GM18526 (cell line): ENCODE data around the gene CYP39A1.

Source experiments
- POLR2A ChIP-seq: IDR thresholded peaks from 3 replicates; pipeline ENCODE4 v1.6.1; 2011; ENCODE audit not compliant: insufficient read length; ENCODE audit errors: extremely low read depth

Gene CYP39A1

GRCh38 chr6:46652603-46653438 is at the start of gene CYP39A1, which contains the start of gene SLC25A27:
Gene CYP39A1, minus strand, starts transcription at chr6:46652818. Its CDS starts 236 bp downstream, at chr6:46652582.
Gene SLC25A27, plus strand, starts transcription at chr6:46652975. Its CDS starts 218 bp downstream, at chr6:46653193.
- TF ChIP-seq POLR2A, result no peak

GRCh38 chr6:46699970-46700369 is 47.4 kb upstream of the CYP39A1 start:
- TF ChIP-seq POLR2A, result no peak

- no peak for TF ChIP-seq POLR2A
Measured at GRCh38 chr6:46690911-46691451, 38.4 kb upstream of the CYP39A1 start.

- no peak for TF ChIP-seq POLR2A
Measured at GRCh38 chr6:46690141-46690755, 37.6 kb upstream of the CYP39A1 start.

- TF ChIP-seq POLR2A, result no peak
Measured at GRCh38 chr6:46689657-46690056, 37.0 kb upstream of the CYP39A1 start.

GRCh38 chr6:46688966-46689335 is 36.3 kb upstream of the CYP39A1 start:
- TF ChIP-seq POLR2A, result no peak

- TF ChIP-seq POLR2A, result no peak
Measured at GRCh38 chr6:46688117-46688965, 35.7 kb upstream of the CYP39A1 start.

- no peak for TF ChIP-seq POLR2A
Measured at GRCh38 chr6:46687619-46688097, 35.0 kb upstream of the CYP39A1 start, which contains the start of gene TDRD6. Gene TDRD6, plus strand, starts transcription at chr6:46687885. Its CDS starts 244 bp downstream, at chr6:46688129.

GRCh38 chr6:46684771-46685170 is 32.2 kb upstream of the CYP39A1 start:
- no peak for TF ChIP-seq POLR2A

- no peak for TF ChIP-seq POLR2A
Measured at GRCh38 chr6:46677314-46677654, 24.7 kb upstream of the CYP39A1 start.

GRCh38 chr6:46676604-46677313 is 24.1 kb upstream of the CYP39A1 start:
- TF ChIP-seq POLR2A, result no peak

GRCh38 chr6:46674410-46674809 is 21.8 kb upstream of the CYP39A1 start:
- no peak for TF ChIP-seq POLR2A

GRCh38 chr6:46667377-46667776 is 14.8 kb upstream of the CYP39A1 start:
- no peak for TF ChIP-seq POLR2A

GRCh38 chr6:46661483-46661882 is 8.9 kb upstream of the CYP39A1 start:
- no peak for TF ChIP-seq POLR2A

- TF ChIP-seq POLR2A, result no peak
Measured at GRCh38 chr6:46657642-46658041, 5.0 kb upstream of the CYP39A1 start.

- no peak for TF ChIP-seq POLR2A
Measured at GRCh38 chr6:46655803-46656202, 3.2 kb upstream of the CYP39A1 start.
